HG02642 (cell line): ENCODE results near the gene USP31.
"Not testable (repeated sequence)": the region's sequence is repeated elsewhere in the genome, so short reads cannot be mapped to it uniquely, and the experiment has no call there.

Experiments
- ATAC-seq: cut with Tn5 transposase; IDR thresholded peaks from one replicate; pipeline ENCODE4 v1.9.1; 2021; ENCODE audit warnings: mild to moderate bottlenecking; ENCODE audit not compliant: unreplicated experiment, poor library complexity

Gene USP31

DNA sequence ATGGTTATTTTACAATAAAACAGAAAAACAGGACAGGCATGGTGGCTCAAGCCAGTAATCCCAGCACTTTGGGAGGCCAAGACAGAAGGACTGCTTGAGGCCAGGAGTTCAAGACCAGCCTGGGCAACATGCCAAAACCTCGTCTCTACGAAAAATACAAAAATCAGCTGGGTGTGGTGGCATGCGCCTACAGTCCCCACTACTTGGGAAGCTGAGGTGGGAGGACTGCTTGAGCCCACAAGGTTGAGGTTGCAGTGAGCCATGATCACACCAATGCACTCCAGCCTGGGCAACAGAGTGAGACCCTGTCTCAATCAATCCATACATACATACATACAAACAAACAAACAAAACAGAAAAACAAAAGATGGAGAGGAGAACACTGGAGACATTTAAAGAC is 45.6 kb downstream of the USP31 start:
- ATAC-seq: no peak

DNA sequence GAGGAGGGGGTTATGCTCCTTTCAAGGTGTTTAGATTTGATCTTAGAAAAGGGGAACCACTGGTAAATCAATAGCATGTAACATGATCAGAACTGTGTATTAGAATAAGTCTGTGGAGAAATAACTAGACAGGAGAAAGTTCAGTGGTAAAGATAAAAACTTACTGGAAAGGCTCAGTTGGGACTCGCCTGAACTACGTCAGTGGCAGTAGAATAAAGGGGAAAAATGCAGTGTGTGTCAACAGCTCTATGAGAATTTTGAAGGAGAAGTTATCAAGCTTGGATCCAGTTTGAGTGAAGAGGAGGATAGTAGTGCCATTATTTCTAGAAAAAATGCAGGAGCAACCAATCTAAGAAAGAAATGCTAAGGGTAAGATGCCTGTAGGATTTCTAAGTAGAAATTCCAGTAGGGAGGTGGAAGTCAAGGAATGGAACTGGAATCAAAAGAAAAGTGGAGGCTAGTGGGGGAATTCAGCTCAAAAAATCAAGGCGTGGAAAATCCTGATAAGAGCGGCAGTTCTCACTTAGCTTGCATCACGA is 48.2 kb downstream of the USP31 start:
- no peak for ATAC-seq

DNA sequence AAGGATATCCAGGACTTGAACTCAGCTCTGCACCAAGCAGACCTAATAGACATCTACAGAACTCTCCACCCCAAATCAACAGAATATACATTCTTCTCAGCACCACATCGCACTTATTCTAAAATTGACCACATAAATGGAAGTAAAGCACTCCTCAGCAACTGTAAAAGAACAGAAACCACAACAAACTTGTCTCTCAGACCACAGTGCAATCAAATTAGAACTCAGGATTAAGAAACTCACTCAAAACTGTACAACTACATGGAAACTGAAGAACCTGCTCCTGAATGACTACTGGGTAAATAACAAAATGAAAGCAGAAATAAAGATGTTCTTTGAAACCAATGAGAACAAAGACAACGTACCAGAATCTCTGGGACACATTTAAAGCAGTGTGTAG is 52.8 kb downstream of the USP31 start:
- not testable (repeated sequence) for ATAC-seq

DNA sequence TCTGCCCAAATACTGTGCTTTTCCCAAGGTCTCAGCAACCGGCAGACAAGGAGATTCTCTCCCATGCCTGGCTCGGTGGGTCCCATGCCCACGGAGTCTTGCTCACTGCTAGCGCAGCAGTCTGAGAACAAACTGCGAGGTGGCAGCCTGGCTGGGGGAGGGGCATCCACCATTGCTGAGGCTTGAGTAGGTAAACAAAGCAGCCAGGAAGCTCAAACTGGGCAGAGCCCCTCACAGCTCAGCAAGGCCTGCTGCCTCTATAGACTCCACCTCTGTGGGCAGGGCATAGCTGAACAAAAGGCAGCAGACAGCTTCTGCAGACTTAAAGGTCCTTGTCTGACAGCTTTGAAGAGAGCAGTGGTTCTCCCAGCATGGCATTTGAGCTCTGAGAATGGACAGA is 55.1 kb downstream of the USP31 start:
- ATAC-seq: not testable (repeated sequence)

DNA sequence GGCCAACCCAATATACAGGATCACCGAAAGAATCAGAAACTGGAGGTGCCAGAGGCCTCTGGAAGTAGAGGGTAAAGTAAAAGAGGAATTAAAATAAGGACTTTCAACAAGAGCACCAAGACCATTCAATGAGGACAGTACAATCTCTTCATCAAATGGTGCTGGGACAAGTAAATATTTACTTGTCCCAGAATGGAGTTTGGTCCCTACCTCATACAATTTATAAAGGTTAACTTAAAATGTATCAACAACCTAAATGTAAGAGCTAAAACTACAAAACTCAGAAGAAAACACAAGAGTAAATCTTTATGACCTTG is 56.5 kb downstream of the USP31 start:
- ATAC-seq: no peak

DNA sequence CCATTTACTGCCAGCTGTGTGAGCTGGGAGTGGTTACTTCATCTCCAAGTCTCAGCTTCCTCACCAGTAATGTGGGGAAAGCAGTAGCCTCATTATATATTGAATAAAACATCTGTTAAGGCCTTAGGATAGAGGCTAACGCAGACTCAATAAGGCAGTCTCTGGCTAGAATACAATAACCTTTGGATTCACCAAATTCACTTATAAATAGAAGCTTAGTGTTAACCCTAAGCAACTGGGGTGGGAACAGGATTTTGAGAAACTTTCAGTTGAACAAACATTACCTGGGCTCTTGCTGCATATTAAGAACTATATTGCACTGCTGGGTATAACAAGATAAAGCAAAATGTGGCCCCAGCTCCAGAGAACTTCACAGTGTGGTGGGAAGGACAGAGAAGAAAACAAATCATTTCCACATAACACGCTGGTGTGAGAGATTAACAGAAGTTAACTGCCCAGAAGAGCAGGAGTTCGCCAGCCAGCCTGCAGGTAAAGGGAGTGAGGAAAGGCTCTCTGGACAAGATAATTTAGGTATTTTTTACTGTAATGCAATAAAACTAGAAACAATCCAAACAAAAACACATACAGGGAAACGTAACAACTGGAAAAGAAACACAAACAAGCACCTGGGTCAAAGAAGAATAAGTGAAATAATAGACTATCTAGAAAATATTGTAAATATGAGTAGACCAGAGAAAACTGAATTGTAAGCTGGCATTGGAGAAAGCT is 57.0 kb downstream of the USP31 start:
- ATAC-seq: no peak

DNA sequence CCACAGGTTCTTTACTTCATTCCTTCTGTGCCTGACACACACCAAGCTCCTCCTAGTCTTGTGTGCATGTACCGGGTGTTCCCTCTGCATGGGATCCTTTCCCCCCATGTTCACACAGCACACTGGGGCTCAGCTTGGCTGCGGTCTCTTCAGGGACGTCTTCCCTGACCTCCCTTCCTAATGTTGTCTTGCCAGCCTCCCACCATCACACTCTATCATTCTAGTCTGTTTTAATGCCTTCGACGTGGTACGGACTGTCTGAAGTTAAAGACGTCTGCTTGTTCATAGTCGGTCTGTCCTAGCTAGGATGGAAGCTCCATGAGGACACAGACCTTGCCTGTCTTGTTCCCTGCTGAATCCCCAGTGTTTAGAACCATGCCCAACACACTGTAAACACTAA is 60.1 kb downstream of the USP31 start:
- ATAC-seq: no peak

DNA sequence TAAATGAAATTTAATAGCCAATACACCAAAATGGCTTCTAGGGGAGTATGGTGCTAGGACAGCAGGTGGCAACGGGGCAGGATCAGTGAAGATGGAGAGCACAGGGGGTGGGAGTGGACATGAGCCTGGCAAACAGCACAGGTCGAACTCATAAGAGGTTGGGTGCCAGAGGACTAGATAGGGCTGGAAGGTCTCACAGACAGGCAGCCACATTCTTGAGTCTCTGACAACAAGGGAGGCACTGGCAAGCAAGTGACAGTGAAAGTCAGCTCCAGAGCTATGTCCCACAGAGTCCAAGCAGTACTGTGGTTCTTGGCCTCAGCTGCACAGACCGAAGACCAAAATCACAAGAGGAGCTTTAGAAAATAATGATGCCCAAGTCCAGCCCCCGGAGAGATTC is 61.2 kb downstream of the USP31 start:
- ATAC-seq: no peak

DNA sequence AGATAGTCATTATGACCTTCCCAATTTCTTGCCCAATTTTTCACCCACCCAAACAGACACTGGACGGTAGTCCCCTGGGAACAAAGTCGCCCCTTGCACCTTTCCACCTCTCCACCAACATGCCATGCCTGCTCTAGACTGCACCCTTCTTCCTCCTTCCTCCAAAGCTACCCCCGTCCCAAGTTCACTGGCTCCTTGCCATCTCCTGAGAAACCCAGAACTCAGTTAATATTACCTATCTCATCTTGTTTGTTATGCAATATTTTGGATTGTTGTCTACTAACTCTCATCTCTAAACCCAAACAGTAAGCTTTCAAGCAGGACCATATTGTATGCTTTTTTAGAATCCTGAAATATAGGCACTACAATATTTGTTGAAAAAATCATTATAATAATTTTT is 63.3 kb downstream of the USP31 start:
- ATAC-seq: no peak

DNA sequence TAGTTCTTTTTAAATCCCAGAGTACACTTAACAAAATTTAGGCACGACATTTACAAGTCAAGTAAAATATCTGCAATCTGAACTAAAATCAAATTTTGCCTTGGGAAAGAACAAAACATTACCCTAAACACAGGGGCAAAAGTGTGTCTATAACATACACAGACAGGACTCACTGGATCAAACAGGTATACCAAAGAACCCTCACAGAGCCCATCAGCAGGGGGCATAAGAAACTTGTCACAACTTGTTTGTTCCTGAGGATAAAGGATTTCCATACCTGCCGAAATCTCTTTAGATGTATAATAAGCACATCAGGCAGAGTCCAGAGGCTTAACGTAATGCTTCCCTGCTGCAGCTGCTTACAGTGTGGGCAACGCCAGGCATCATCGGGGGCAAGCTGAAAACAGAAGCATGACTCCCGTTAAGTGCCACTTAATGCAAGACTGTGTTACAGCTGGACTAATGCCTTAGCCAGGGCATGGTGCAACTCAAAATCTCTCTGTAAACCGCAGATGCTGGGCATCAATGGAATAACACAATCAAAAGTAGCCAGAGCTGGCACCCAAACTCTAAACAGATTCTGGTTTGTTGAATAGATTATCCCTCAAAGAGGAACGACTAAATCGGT is 67.0 kb downstream of the USP31 start:
- no peak for ATAC-seq

DNA sequence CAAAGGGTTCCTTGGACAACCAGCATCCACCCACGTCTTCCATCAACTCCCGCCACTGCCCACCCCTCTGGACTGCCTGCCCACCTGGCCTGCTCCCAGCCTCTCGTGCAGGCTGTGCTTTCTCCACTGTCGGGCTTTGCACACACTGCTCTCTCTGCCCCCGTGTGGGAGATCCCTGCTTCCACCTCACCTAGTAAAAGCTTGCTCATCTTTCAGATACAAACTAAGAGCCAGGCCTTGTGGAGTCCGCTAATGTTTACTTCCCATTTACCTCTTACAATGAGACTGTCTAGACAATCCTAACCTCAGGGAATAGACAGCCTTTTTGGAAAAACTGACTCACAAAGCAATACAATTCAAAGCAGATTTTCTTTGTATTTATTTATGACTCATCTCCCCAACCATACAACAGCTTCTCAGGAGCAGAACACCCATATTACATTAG is 67.6 kb downstream of the USP31 start:
- ATAC-seq: no peak

DNA sequence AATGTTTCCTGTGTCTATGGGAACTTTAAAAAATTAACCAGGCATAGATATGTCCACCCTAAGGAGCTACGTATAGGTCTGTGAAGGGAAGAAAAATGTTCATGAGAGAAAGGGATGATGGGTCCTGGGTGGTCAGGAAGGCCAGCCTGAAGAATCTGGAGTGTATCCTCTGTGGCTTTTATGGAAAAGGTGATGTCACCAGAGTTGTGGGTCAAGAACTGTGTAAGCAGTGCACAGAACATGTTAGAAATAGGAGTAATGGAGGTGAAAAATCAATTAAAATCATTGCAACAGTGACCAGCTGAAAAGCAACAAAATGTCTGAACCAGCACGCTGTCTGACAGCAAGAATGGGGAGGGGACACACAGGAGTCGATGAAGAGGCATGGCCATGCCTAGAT is 68.5 kb downstream of the USP31 start:
- ATAC-seq: no peak

DNA sequence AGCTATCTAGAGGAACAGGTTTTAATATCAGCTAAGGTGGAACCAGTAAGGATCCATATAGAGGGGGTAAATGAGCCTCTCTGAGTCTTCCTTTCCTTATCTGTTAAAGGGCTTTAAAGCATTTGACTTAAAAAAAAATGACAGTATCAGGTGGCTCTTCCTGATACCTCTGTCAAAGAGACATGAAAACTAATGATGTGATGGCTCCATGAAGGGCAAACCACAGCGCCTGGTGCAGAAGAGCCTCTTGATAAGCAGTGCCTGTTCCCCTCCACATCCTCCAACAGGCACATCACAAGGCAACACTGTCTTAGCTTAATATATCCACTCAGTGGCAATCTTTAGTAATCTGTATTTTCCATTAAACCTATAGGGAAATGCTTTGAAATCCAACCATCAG is 68.9 kb downstream of the USP31 start:
- no peak for ATAC-seq

DNA sequence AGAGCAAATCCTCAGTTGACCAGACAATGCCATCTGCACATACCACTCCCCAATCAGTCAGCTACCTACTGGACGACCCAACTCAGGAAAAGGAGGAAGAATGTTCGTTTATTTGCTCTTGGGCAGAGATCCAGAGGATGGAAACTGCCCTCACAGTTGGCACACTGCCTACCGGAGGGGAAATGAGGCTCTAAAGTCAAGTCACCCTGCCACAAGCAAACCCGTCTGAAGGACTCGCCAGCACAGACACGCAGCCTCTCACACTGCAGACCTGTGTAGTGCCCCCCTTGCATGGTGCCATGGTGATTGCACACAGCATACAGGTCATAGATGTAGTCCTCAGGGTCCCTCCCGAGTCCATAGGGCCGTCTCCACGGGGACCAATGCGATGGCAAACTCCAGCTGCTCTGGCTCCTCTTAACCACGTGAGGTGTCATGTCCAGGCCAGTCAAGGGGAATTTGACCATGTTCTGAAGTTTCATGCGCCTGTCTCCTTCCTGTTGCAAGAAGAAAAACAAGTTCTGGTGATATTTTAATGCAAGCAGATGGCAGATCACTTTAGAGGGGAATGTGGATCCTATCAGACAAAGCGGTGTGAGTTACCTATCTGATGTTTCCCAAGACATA is 69.5 kb downstream of the USP31 start:
- ATAC-seq: no peak

DNA sequence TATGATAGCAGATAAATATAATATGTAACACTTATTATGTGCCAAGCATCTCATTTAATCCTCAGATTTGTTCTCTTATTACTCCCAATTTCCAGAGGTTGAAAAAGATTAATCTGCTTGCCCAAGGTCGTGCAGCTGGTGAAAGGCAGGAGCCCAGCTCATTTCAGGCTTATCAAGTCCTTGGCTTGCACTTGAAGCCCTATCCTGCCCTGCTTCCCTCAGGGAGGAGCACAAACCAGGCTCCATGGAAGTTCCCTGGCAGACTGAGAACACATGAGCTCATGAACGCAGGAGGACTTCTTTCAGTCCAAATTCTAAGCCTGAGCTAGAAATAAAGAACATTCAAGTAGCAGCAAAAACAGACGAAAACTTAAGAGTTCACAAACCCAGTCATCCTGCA is 74.8 kb downstream of the USP31 start:
- no peak for ATAC-seq

DNA sequence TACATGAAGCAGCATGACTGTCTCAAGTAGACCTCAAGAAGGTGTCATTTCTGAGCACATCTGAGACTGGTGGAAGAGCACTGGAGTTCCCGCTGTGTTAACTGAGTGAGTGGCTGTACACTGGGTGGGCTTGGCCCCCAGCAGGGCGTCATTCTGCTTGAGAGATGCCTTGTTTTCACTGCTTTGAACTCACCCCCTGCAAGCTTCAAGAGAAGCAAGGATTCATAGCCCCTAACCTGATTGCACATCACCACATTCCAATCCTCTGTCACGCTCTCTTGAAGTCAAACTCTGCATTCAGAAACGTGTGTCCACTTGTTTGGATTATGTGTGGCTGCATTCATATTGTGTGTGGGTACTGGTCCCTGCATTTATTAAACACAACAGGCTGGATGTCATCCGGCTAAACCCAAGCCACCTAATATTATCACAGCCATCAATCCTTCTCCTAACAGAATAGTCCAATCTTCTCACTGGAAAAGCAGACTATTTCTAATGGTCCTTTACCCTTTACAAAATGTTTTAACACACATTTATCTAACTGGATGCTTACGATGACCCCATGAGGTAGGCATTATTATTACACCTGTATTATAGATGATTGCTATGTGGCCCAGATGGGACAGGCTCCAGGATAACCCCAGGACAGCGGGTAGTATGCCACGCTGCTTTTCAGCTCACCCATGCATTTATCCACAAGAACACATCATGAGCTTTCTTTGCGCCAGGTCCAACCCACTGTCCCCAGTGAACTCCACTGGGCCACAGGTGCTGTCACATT is 76.3 kb downstream of the USP31 start:
- ATAC-seq: no peak

DNA sequence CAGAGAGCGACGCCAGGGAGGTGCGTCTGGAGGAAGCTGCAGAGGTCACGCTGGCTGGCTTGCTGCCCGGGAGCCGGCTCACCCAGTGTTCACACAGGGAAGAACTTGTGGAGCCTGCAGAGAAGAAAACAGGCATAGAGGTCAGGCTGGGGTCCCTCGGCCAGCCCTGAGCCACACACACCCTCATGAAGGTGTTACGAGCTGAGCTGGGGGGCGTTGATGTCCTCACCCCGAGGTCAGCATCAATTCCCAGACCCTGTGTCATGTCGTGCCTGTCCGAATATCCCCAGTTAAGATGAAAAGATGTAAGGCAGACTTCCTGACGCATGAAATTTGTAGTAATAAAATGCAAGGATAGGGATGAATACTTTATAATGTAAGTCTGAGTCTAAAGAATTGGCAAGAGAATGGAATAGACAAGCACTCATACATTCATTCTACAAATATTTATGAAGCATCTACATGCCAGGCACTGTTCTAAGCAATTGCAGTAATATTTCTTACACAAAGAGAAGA is 77.1 kb downstream of the USP31 start:
- no peak for ATAC-seq

DNA sequence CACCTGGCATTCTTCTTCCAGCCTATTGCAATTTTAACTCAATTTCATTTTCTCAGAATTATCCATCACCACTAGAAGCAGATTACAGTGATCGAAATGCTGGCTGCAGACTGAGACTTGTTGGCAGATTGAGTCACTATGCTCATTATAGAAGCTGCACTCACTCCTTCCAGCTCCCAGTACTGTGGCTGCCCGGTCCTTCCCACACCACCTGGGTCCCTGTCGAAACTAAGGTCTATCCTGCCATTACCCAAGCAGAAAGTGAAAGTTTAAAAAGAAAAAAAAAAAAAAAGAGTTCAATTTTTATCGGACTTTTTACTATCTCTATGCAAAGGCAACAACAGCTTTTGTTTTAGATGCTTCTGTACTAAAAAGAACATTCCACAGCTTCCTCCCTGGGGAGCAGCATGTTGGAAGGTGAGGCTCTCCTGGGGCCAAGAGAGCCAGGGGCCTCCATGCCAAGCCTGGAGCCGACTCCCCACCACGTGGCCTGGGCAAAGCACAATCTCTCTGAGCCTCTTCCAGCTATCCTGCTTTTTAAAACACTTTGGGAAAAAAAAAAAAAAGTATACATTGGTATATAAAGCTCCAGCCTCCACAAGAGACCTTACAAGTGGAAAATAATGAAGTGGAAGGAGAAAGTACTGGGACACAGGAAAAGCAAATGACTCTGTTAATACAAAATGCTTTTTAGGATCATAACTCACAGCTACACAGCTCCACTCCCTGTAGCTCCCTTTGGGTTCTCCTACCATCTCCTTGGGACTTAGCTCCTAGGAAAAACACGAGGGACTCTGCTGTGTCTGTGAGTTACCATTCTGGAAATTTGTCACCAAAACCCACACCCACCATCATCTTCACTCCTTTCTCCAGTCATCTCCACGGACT is 77.8 kb downstream of the USP31 start:
- ATAC-seq: no peak

DNA sequence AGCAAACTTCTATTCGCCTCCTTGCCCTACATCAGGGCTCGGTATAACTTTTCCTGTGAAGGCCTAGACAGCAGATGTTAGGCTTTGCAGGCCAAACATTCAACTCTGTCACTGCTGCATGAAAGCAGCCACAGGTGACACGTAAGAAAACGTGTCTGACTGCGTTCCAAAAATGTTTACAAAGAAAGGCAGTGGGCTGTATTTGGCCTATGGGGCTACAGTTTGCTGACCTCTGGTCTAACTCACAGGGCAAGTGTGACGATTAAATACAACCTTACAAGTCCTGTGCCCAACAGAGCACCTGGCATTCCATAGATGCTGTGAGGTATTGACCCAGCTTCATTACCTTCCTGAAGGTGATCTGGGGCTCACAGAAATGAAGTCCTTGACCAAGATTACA is 79.4 kb downstream of the USP31 start:
- ATAC-seq: no peak
